HG02798 (cell line): ENCODE measurements around the gene GJD3.

ENCODE experiments used
- ATAC-seq: cut with Tn5 transposase; IDR thresholded peaks from one replicate; pipeline ENCODE4 v1.9.1; 2021; ENCODE audit warnings: mild to moderate bottlenecking; ENCODE audit not compliant: unreplicated experiment, poor library complexity

GJD3 gene

GRCh38 chr17:40326832-40327199, 37.7 kb downstream of the GJD3 start:
- ATAC-seq: no peak

- no peak for ATAC-seq
These were observed 38.3 kb downstream of the GJD3 start for GRCh38 chr17:40326014-40326831.

GRCh38 chr17:40325156-40326013, 39.2 kb downstream of the GJD3 start:
- no peak for ATAC-seq

GRCh38 chr17:40323391-40324381, 40.9 kb downstream of the GJD3 start:
- ATAC-seq: no peak

- ATAC-seq: peak; percentile 34
These were observed 41.9 kb downstream of the GJD3 start for GRCh38 chr17:40322358-40323315.

- ATAC-seq: no peak
These were observed 42.6 kb downstream of the GJD3 start for GRCh38 chr17:40321961-40322357.

GRCh38 chr17:40321524-40321929, 43.0 kb downstream of the GJD3 start:
- ATAC-seq: no peak

- ATAC-seq: no peak
These were observed 43.6 kb downstream of the GJD3 start for GRCh38 chr17:40320756-40321523.

- no peak for ATAC-seq
These were observed 44.6 kb downstream of the GJD3 start for GRCh38 chr17:40319651-40320540.

GRCh38 chr17:40318830-40319391, 45.6 kb downstream of the GJD3 start:
- no peak for ATAC-seq

- ATAC-seq: peak; percentile 74
These were observed 46.4 kb downstream of the GJD3 start for GRCh38 chr17:40317880-40318829.

- ATAC-seq: no peak
These were observed 47.1 kb downstream of the GJD3 start for GRCh38 chr17:40317345-40317873.

- ATAC-seq: no peak
These were observed 47.8 kb downstream of the GJD3 start for GRCh38 chr17:40316571-40317344.

- ATAC-seq: no peak
These were observed 48.6 kb downstream of the GJD3 start for GRCh38 chr17:40315678-40316570.
